H9 (cell line): Measurements from ENCODE around the gene PTCHD1. TPM values are rescaled to one million over a fixed set of nuclear protein-coding genes. Genes with fewer than 3 reads are reported as not detected.

Source experiments
- DNase-seq: peaks from one replicate; pipeline ENCODE4 v3.0.0-alpha.2; 2017
- H2AFZ ChIP-seq: one replicate; pipeline ENCODE4 v1.6.1; 2013; ENCODE audit warnings: mild to moderate bottlenecking, low read length, control low read depth, moderate library complexity
- H2AK5ac ChIP-seq: 2 replicates; pipeline ENCODE4 v1.6.1; 2013; ENCODE audit warnings: low read length, control low read depth, mixed read lengths; ENCODE audit not compliant: insufficient read length
- H2BK120ac ChIP-seq: one replicate; pipeline ENCODE4 v1.6.1; 2013; ENCODE audit warnings: low read depth, mild to moderate bottlenecking, low read length, control low read depth, inconsistent platforms; ENCODE audit not compliant: poor library complexity, severe bottlenecking
- H2BK12ac ChIP-seq: 2 replicates; pipeline ENCODE4 v1.6.1; 2013; ENCODE audit warnings: low read length, control low read depth, mixed read lengths, low read depth; ENCODE audit not compliant: insufficient read length
- H2BK15ac ChIP-seq: 2 replicates; pipeline ENCODE4 v1.6.1; 2013; ENCODE audit warnings: low read depth, low read length, control low read depth
- H2BK20ac ChIP-seq: one replicate; pipeline ENCODE4 v1.6.1; 2013; ENCODE audit warnings: low read depth, mild to moderate bottlenecking, low read length, control low read depth, inconsistent platforms; ENCODE audit not compliant: poor library complexity, severe bottlenecking
- H2BK5ac ChIP-seq: 2 replicates; pipeline ENCODE4 v1.6.1; 2013; ENCODE audit warnings: low read length, control low read depth, mixed read lengths; ENCODE audit not compliant: insufficient read length
- H3K14ac ChIP-seq: 2 replicates; pipeline ENCODE4 v1.6.1; 2013; ENCODE audit warnings: low read length, control low read depth; ENCODE audit not compliant: insufficient read depth
- H3K18ac ChIP-seq: 2 replicates; pipeline ENCODE4 v1.6.1; 2013; ENCODE audit warnings: low read depth, mild to moderate bottlenecking, mixed read lengths, low read length, control low read depth; ENCODE audit not compliant: insufficient read length
- H3K23ac ChIP-seq: 2 replicates; pipeline ENCODE4 v1.6.1; 2013; ENCODE audit warnings: low read length, control low read depth, mixed read lengths, low read depth; ENCODE audit not compliant: insufficient read length
- H3K23me2 ChIP-seq: 2 replicates; pipeline ENCODE4 v1.6.1; 2013; ENCODE audit warnings: low read depth, mild to moderate bottlenecking, mixed read lengths, low read length, control low read depth; ENCODE audit not compliant: insufficient read length, poor library complexity, severe bottlenecking
- H3K27ac ChIP-seq: 2 replicates; pipeline ENCODE4 v1.5.1; 2013; ENCODE audit warnings: low read length, control low read depth, mixed read lengths, low read depth; ENCODE audit not compliant: insufficient read length
- H3K27me3 ChIP-seq: 2 replicates; pipeline ENCODE4 v1.6.1; 2013; ENCODE audit warnings: low read length, control low read depth, inconsistent platforms; ENCODE audit not compliant: insufficient read depth
- H3K4ac ChIP-seq: 2 replicates; pipeline ENCODE4 v1.6.1; 2013; ENCODE audit warnings: low read depth, mild to moderate bottlenecking, control low read depth, inconsistent platforms, low read length, moderate library complexity
- H3K4me1 ChIP-seq: 2 replicates; pipeline ENCODE4 v1.6.1; 2013; ENCODE audit warnings: low read length, control low read depth, inconsistent platforms; ENCODE audit not compliant: insufficient read depth
- H3K4me2 ChIP-seq: 2 replicates; pipeline ENCODE4 v1.6.1; 2013; ENCODE audit warnings: low read length, control low read depth, mixed read lengths; ENCODE audit not compliant: insufficient read length, insufficient read depth
- H3K56ac ChIP-seq: 2 replicates; pipeline ENCODE4 v1.6.1; 2013; ENCODE audit warnings: low read depth, mild to moderate bottlenecking, mixed read lengths, low read length, control low read depth; ENCODE audit not compliant: insufficient read length
- H3K79me1 ChIP-seq: 2 replicates; pipeline ENCODE4 v1.6.1; 2013; ENCODE audit warnings: low read depth, mild to moderate bottlenecking, moderate library complexity, low read length, control low read depth, inconsistent platforms; ENCODE audit not compliant: insufficient read depth, poor library complexity, severe bottlenecking
- H3K79me2 ChIP-seq: 2 replicates; pipeline ENCODE4 v1.6.1; 2013; ENCODE audit warnings: low read length, control low read depth, inconsistent platforms; ENCODE audit not compliant: insufficient read depth
- H3K9ac ChIP-seq: 2 replicates; pipeline ENCODE4 v1.6.1; 2013; ENCODE audit warnings: low read length, control low read depth, mixed read lengths; ENCODE audit not compliant: insufficient read length; ENCODE audit errors: extremely low read depth
- H3K9me3 ChIP-seq: one replicate; pipeline ENCODE4 v1.6.1; 2013; ENCODE audit warnings: low read depth, low read length, inconsistent platforms; ENCODE audit not compliant: control insufficient read depth
- H3T11ph ChIP-seq: one replicate; pipeline ENCODE4 v1.6.1; 2013; ENCODE audit warnings: mild to moderate bottlenecking, low read length, control low read depth, inconsistent platforms
- H4K20me1 ChIP-seq: one replicate; pipeline ENCODE4 v1.6.1; 2013; ENCODE audit not compliant: control insufficient read depth, insufficient read length, insufficient read depth
- H4K5ac ChIP-seq: 2 replicates; pipeline ENCODE4 v1.6.1; 2013; ENCODE audit warnings: low read depth, mild to moderate bottlenecking, mixed read lengths, low read length, control low read depth; ENCODE audit not compliant: insufficient read length
- H4K8ac ChIP-seq: replicated peaks from 2 replicates; pipeline ENCODE4 v1.6.1; 2013; ENCODE audit warnings: low read length, control low read depth, mixed read lengths, low read depth; ENCODE audit not compliant: insufficient read length
- H4K91ac ChIP-seq: 2 replicates; pipeline ENCODE4 v1.6.1; 2013; ENCODE audit warnings: low read depth, mild to moderate bottlenecking, moderate library complexity, mixed read lengths, low read length, control low read depth; ENCODE audit not compliant: insufficient read length
- H3K27ac Mint-ChIP-seq, 3 experiments: 2 replicates in 2 of 3; 3 replicates in 1 of 3; pipeline ENCODE4 v1.8.0; 2020 to 2021; ENCODE audit warnings: mixed read lengths in 3 of 3, mild to moderate bottlenecking in 1 of 3, moderate library complexity in 1 of 3
- H3K27me3 Mint-ChIP-seq: 2 replicates; pipeline ENCODE4 v1.8.0; 2021; ENCODE audit warnings: low read depth, mild to moderate bottlenecking, moderate library complexity, mixed read lengths
- H3K36me3 Mint-ChIP-seq, 3 experiments: 2 replicates in 2 of 3; 3 replicates in 1 of 3; pipeline ENCODE4 v1.8.0; 2020 to 2021; ENCODE audit warnings: low read depth in 3 of 3, mixed read lengths in 3 of 3; ENCODE audit not compliant: insufficient read depth in 1 of 3
- H3K4me1 Mint-ChIP-seq, 2 experiments: 2 replicates each; pipeline ENCODE4 v1.8.0; 2020; ENCODE audit warnings: mixed read lengths in 2 of 2
- H3K4me3 Mint-ChIP-seq, 2 experiments: 2 replicates in 1 of 2; 3 replicates in 1 of 2; pipeline ENCODE4 v1.8.0; 2020 to 2021; ENCODE audit warnings: mild to moderate bottlenecking in 2 of 2, mixed read lengths in 2 of 2, moderate library complexity in 1 of 2
- H3K9me3 Mint-ChIP-seq, 2 experiments: 2 replicates in 1 of 2; 3 replicates in 1 of 2; pipeline ENCODE4 v1.8.0; 2020; ENCODE audit warnings: mild to moderate bottlenecking in 2 of 2, mixed read lengths in 2 of 2, moderate library complexity in 1 of 2
- CTCF ChIP-seq: fragments of 200-600 bp; sonication (generic); conservative IDR thresholded peaks from 3 replicates; pipeline ENCODE4 v1.8.0; 2021; ENCODE audit warnings: antibody characterized with exemption, mild to moderate bottlenecking
- WGBS: extraction: QIAGEN DNeasy Blood & Tissue Kit; methylation state at CpG from one replicate; pipeline ENCODE4 v1.1.7; 2013; ENCODE audit warnings: missing lambda C conversion rate, low lambda C conversion rate, mixed read lengths; ENCODE audit not compliant: insufficient read length; ENCODE audit errors: extremely low coverage; 5-methylcytosine and 5-hydroxymethylcytosine counted together
- total RNA-seq: library from RNA; stranded (reverse); gene quantifications from 2 replicates; pipeline ENCODE4 v1.2.1, GENCODE V29; 2021

The PTCHD1 gene
- total RNA-seq, 1 experiment from 2014 or later: 1.4 TPM

- Histone ChIP-seq H3K56ac (no peak overlapping the region), H3K14ac (no peak overlapping the region), H3K18ac (no peak overlapping the region), H3K4me1 (peaks cover 4% of the 10 kb centered on the region; the same call in 1 of the 2 replicates), H3K79me2 (no peaks in the 10 kb centered on the region), H2AFZ (no peak overlapping the region), H2AK5ac (no peak overlapping the region), H3K4me2 (no peak overlapping the region), H2BK5ac (no peak overlapping the region), H2BK120ac (no peak overlapping the region), H3K23ac (no peak overlapping the region), H4K91ac (no peak overlapping the region), H4K8ac (no peak overlapping the region), H2BK12ac (no peak overlapping the region), H3K9ac (no peak overlapping the region), H3K27me3 (no peaks in the 10 kb centered on the region), H4K5ac (no peak overlapping the region), H3T11ph (no peak overlapping the region), H3K27ac (no peak overlapping the region), H2BK20ac (no peak overlapping the region), H4K20me1 (no peaks in the 10 kb centered on the region), H3K9me3 (no peaks in the 10 kb centered on the region), H3K23me2 (no peaks in the 10 kb centered on the region), H3K79me1 (no peaks in the 10 kb centered on the region), H2BK15ac (no peak overlapping the region), H3K4ac (no peak overlapping the region)
- Mint-ChIP-seq H3K27me3 (no peaks in the 10 kb centered on the region), H3K27ac (no peak overlapping the region), H3K36me3 (peaks cover 0 to 2% (median 0%) of the 10 kb centered on the region in 3 experiments; a peak in 1 of 7 replicates), H3K4me1 (peaks cover 18% of the 10 kb centered on the region in 2 experiments), H3K4me3 (no peak overlapping the region), H3K9me3 (peaks cover 0 to 2% of the 10 kb centered on the region in 2 experiments; a peak in 2 of 5 replicates)
- TF ChIP-seq CTCF: no peak
- no CpG with 5 or more reads among the region's 5 CpGs for WGBS
- no peak for DNase-seq
These were observed 47.4 kb upstream of the PTCHD1 start for GRCh38 chrX:23287191-23287725.
